Glutamatergic neuron (in vitro differentiated cells): Measurements from ENCODE around the gene AFAP1. TPM values are rescaled to one million over a fixed set of nuclear protein-coding genes. Genes with fewer than 3 reads are reported as not detected.

Experiments used
- DNase-seq: peaks from one replicate; pipeline ENCODE4 v3.0.0; 2022
- H3K27ac Mint-ChIP-seq: one replicate; pipeline ENCODE4 v1.8.0; 2020; ENCODE audit warnings: mild to moderate bottlenecking, mixed read lengths, inconsistent platforms; ENCODE audit not compliant: unreplicated experiment
- H3K27me3 Mint-ChIP-seq: one replicate; pipeline ENCODE4 v1.8.0; 2020; ENCODE audit warnings: mild to moderate bottlenecking, moderate library complexity, mixed read lengths, inconsistent platforms; ENCODE audit not compliant: unreplicated experiment
- H3K36me3 Mint-ChIP-seq: one replicate; pipeline ENCODE4 v1.8.0; 2020; ENCODE audit warnings: mild to moderate bottlenecking, mixed read lengths, inconsistent platforms; ENCODE audit not compliant: unreplicated experiment
- H3K4me1 Mint-ChIP-seq: one replicate; pipeline ENCODE4 v1.8.0; 2020; ENCODE audit warnings: mild to moderate bottlenecking, low read depth, mixed read lengths, inconsistent platforms; ENCODE audit not compliant: unreplicated experiment
- H3K4me3 Mint-ChIP-seq: one replicate; pipeline ENCODE4 v1.8.0; 2020; ENCODE audit warnings: mild to moderate bottlenecking, mixed read lengths, inconsistent platforms; ENCODE audit not compliant: unreplicated experiment
- H3K9me3 Mint-ChIP-seq: one replicate; pipeline ENCODE4 v1.8.0; 2020; ENCODE audit warnings: mild to moderate bottlenecking, moderate library complexity, mixed read lengths, inconsistent platforms; ENCODE audit not compliant: unreplicated experiment
- total RNA-seq: library from RNA; stranded (reverse); fragmentation: NEBNext Ultra II Directional; extraction: Animal tissue kit (Norgen Biotek cat#: 25700); gene quantifications from one replicate; pipeline ENCODE4 v1.2.1, GENCODE V29; 2021; ENCODE audit not compliant: unreplicated experiment
- TF ChIP-seq, protein P1 (sequence below): fragments of 200-600 bp; sonication (generic); IDR thresholded peaks from one replicate; pipeline ENCODE4 v1.5.0; 2021; ENCODE audit not compliant: partially characterized antibody, unreplicated experiment

The AFAP1 gene
- total RNA-seq, 1 donor from 2014 or later: 528 TPM

DNA sequence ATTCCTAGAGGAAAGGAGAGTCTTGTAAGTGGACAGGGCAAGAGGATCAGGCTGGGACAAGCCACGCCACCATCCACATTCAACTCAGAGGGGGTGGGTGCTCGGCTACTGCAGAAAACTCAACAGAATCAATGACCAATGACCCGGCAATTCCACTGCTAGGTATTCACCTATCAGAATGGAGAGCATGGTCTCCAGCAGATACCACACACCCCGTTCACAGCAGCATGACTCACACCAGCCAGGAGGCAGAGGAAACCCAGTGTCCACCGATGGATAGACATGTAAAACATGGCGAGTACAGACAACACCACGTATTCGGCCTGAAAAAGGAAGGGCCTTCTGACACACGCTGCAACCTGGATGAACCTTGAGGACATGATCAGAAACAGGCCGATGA is 175.9 kb downstream of the AFAP1 start:
- Mint-ChIP-seq H3K27ac (no peak overlapping the region), H3K4me3 (no peak overlapping the region), H3K9me3 (peaks cover 78% of the 10 kb centered on the region), H3K4me1 (peaks cover 36% of the 10 kb centered on the region), H3K27me3 (peaks cover 59% of the 10 kb centered on the region), H3K36me3 (no peaks in the 10 kb centered on the region)
- TF ChIP-seq, protein P1, sequence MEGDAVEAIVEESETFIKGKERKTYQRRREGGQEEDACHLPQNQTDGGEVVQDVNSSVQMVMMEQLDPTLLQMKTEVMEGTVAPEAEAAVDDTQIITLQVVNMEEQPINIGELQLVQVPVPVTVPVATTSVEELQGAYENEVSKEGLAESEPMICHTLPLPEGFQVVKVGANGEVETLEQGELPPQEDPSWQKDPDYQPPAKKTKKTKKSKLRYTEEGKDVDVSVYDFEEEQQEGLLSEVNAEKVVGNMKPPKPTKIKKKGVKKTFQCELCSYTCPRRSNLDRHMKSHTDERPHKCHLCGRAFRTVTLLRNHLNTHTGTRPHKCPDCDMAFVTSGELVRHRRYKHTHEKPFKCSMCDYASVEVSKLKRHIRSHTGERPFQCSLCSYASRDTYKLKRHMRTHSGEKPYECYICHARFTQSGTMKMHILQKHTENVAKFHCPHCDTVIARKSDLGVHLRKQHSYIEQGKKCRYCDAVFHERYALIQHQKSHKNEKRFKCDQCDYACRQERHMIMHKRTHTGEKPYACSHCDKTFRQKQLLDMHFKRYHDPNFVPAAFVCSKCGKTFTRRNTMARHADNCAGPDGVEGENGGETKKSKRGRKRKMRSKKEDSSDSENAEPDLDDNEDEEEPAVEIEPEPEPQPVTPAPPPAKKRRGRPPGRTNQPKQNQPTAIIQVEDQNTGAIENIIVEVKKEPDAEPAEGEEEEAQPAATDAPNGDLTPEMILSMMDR: no peak
- DNase-seq: no peak

DNA sequence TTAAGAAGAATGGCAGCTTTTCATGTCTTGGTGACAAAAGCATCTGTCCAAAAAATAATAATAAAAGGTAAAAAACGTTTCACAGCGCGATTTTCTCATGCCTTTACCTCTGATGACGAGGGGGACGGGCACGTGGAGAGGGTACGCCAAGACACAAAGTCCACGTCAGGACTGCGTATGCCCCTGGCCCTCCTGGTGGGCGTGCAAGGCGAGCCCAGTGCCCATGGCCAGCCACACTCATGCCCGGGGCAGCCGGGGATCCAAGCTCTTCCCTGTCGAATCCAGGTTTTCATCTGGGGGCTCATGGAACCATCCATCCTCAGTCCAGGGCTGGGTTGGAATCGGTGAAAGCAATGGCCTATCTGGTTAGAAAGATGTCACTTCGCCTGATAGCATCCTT is 176.6 kb downstream of the AFAP1 start:
- H3K27me3 Mint-ChIP-seq: peaks cover 58% of the 10 kb centered on the region
- TF ChIP-seq, protein P1: no peak
- H3K4me1 Mint-ChIP-seq: peaks cover 37% of the 10 kb centered on the region
- H3K9me3 Mint-ChIP-seq: peaks cover 76% of the 10 kb centered on the region
- no peak for DNase-seq
- H3K4me3 Mint-ChIP-seq: no peak overlapping the region
- peak overlapping the region; percentile 46 for H3K27ac Mint-ChIP-seq
- H3K36me3 Mint-ChIP-seq: peaks cover 5% of the 10 kb centered on the region

DNA sequence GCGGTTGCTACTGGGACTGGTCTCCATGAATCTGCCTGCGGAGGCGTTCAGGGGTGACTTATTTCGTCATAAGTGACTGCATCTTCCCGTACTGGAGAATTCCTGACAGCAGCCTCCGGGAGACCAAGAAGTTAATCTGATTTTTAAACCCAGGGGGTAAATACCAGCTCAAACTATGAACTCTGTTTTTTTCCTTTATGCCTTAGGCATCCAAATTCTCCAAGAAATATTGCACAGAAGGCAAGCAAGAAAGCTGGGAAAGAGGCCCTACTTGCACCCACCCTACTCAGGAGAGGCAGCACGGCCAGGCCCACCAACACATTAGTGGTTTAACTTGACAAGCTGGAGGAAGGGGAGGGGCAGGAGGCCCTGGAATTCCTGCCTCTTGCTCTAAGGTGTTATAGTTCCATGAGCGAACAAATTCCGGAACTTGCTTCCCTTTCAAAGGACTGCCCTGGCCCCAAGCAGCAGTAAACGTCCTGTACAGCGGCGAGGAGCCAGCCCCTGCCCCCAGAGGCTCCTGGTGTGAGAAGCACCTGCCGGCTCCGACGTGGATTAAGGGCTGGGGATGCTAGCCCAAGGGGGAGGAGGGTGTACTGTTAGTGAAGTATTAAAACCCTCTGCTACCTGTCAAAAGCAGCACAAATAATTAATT is 177.2 kb downstream of the AFAP1 start:
- Mint-ChIP-seq H3K36me3 (peaks cover 5% of the 10 kb centered on the region), H3K27me3 (peaks cover 59% of the 10 kb centered on the region), H3K9me3 (peaks cover 77% of the 10 kb centered on the region), H3K4me3 (no peak overlapping the region), H3K27ac (peak overlapping the region; percentile 33), H3K4me1 (peaks cover 41% of the 10 kb centered on the region)
- TF ChIP-seq, protein P1: no peak
- DNase-seq: no peak

DNA sequence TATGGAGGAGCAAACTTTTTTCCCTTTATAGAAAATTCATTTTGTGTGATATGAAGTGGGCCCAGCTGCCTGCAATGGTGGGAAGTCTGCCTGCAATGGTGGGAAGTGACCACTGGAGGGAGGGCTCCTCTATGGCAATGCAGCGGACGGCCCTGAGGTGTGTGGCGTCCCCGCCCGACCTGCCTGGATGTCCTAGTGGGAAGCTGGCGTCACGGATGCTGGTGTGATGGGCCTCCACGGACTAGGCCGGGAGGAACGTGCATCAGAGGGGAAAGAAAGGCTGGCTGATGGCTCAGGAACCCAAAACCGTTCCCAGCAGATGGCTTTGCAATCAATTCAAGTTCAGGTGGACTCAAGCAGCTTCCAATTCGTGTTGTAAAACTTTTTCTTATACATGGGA is 177.9 kb downstream of the AFAP1 start:
- Mint-ChIP-seq H3K9me3 (peaks cover 81% of the 10 kb centered on the region), H3K4me3 (peak overlapping the region; percentile 45), H3K36me3 (peaks cover 5% of the 10 kb centered on the region), H3K27me3 (peaks cover 62% of the 10 kb centered on the region), H3K4me1 (peaks cover 44% of the 10 kb centered on the region), H3K27ac (peak overlapping the region; percentile 60)
- TF ChIP-seq, protein P1: peak; percentile 72
- peak; percentile 75 for DNase-seq

DNA sequence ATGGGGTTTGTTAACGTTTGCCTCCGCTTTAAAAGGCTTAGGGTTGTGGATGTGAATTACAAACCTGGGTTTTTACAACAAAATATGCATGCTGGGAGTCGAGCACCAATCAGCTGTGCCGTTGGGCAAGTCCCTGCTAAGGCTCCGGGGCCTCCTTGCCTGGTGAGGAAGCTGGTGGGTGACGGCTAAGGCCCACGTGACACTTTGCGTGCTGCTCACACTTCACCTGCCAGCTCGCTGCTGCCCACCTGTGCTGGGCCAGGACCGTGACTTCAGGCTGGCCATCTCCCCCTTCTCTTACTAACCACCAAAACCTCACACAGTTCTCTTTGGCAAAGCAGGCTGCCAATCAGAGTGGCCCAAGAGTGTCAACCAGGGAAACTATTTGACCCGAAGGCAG is 178.3 kb downstream of the AFAP1 start:
- no peak for DNase-seq
- TF ChIP-seq, protein P1: no peak
- H3K9me3 Mint-ChIP-seq: peaks cover 81% of the 10 kb centered on the region
- H3K27ac Mint-ChIP-seq: peak overlapping the region; percentile 21
- peaks cover 45% of the 10 kb centered on the region for H3K4me1 Mint-ChIP-seq
- peaks cover 60% of the 10 kb centered on the region for H3K27me3 Mint-ChIP-seq
- H3K36me3 Mint-ChIP-seq: peaks cover 5% of the 10 kb centered on the region
- peak overlapping the region; percentile 45 for H3K4me3 Mint-ChIP-seq
